ENCODE results near the gene TLR5. TPM values are rescaled to one million over a fixed set of nuclear protein-coding genes. Genes with fewer than 3 reads are reported as not detected.

Gene TLR5
- polyA plus RNA-seq, 1 donor, result 5.9 TPM

DNA sequence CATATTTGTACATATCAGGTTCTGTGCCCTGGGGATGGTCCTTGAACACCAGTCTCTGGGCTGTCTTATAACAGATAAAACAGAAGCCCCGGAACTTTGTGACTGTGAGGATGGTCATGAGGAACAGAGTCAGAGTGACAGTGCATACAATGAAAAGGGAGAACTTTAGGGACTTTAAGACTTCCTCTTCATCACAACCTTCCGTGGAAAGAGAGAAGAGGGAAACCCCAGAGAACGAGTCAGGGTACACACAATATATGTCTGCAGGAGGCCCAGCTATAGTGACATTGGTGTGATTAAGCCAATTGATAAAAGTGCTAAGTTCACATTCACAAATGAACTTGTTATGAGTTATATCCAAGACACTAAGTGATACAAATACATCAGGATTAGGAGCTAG is 32.1 kb downstream of the TLR5 start:
- DNase-seq, result no peak

GRCh38 chr1:223109581-223110026 is 33.4 kb downstream of the TLR5 start:
- no peak for DNase-seq

GRCh38 chr1:223106856-223107255 is 36.2 kb downstream of the TLR5 start:
- no peak for DNase-seq

GRCh38 chr1:223105568-223105967 is 37.5 kb downstream of the TLR5 start:
- no peak for DNase-seq

GRCh38 chr1:223102797-223103533 is 40.1 kb downstream of the TLR5 start:
- DNase-seq, result no peak

GRCh38 chr1:223097713-223098112 is 45.3 kb downstream of the TLR5 start:
- DNase-seq, result no peak

DNA sequence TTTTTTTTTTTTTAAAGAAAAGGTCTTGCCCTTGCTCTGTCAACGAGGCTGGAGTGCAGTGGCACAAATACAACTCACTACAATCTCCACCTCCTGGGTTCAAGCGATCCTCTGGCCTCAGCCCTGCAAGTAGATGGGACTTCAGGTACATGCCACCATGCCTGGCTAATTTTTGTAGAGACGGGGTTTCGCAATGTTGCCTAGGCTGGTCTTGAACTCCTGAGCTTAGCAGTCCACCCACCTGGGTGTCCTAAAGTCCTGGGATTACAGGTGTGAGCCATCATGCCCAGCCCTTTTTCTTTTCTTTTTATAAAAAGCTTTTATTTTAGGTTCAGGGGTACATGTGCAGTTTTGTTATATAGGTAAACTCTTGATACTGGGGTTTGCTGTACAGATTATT is 47.2 kb downstream of the TLR5 start:
- no peak for DNase-seq

DNA sequence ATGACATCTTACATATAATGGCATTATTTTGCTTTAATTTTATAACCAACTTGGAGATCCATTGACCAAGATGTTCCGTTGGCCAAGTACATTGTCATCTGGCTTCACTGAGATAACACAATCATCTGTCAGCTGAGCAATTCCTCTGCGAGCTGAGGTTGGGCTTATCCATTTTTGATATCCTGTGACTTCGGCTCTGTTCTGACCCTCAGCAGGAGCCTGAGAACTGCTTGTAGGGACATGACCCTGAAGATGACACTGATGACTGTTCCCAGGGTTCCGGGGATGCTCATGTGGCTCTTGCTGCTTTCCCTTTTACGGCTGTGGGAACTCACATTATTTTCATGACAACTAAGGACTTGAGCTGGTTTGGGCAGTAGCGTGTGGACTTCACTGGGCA is 51.2 kb downstream of the TLR5 start:
- DNase-seq, result no peak

DNA sequence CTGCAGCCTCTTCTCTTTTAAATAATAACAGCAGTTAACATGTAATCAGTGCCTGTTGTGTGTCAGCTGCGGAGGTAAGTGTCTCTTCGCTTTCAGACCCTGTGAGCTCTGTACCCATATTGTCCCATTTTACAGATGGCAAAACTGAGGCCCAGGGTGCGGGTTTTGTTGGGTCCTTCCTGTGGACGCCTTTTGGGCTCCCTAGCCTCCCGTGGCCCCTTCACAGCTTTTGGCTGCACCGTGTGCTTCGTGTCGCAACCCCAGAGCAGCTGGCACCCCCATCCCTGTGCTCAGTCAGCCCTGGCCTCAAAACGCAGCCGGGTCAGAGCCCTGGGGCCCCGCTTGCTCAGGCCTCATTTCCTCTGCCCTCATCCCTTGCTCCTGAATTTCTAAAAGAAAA is 53.8 kb downstream of the TLR5 start:
- DNase-seq, result no peak

- DNase-seq, result no peak
Observed at GRCh38 chr1:223088713-223089240, 54.3 kb downstream of the TLR5 start.

DNA sequence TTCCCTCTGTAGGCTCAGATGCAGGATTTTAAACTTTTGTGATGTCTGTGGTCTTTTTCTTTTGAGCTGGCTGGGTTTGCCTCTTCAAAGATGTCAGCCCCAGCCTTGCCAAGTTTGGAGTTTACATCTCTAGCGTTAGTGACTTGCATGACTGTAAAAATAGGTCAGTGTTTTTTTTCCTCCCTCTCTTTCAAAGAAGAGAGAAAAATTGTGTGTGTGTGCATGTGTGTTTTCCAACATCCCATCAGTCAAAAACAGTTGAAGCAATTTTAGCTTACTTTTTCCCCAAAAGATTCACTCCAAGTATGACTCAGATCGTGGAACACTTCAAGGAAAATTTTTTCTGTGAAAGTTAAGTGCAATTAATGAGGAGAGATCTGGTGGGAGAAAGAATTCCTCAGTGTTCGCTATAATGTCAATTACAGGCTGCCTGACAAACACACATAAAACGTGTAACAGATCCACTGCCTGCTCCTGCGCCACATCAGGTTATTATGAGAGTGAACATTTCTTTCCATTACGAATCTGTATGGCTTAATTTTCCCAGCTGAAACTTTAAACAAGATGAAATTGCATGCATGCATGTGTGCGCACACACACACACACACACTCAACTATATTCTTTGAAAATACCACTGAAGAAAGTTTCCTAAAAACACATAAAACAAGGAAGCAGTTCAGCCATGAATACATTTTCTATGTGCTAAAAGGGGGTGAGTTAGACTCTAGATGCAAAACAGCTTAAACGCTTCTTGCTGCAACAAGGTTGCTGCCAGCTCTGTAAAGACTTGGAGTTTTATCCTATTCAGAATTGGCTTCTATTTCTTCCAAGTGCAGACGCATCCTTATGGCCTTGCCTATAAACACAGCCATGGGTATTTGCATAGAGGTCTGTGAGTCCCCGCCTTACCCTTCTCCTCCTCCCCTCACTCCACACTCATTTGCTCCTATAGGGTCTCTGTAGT is 55.5 kb downstream of the TLR5 start:
- no peak for DNase-seq

- DNase-seq, result no peak
Observed at GRCh38 chr1:223084464-223084866, 58.6 kb downstream of the TLR5 start.

DNA sequence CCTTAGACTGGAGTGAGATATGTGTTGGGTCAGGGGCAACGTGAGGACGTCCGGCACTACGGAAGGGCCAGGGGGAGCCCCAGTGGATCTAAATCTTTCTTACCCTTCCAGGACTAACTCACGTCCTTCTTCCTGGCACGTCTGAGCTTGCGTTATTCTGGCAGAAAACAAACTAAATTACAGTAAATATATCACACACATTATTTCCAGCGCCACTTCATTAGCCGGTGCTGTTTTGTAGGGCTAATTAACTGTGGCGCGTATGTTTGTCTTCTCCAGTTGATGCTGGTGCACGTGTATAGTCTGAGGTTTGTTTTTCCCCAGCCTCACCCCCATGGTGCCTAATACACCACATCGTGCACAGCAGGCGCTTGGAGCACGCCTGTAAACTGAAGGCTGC is 59.2 kb downstream of the TLR5 start:
- DNase-seq, result no peak

GRCh38 chr1:223082914-223083313 is 60.1 kb downstream of the TLR5 start:
- no peak for DNase-seq

- DNase-seq, result peak; percentile 87
Observed at GRCh38 chr1:223081181-223081994, 61.7 kb downstream of the TLR5 start.

DNA sequence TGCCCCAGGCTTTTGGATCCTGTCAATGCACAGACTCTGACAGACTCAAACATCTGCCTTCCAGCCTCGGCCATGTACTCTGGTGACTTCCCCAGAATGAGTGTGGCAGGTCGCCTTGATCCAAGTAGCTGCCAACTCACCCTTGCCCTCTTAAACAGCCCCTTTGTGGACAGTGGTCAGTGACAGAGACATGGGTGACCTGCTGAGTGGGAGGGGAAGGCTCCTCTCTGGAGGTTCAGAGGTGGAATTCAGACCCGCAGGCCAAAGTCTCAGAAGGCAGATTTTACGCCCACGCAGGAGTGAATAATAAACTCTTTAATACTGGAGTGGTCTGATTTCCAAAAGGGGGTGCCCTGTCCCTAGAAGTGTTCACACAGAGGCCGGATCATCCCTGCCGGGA is 63.5 kb downstream of the TLR5 start:
- no peak for DNase-seq

DNA sequence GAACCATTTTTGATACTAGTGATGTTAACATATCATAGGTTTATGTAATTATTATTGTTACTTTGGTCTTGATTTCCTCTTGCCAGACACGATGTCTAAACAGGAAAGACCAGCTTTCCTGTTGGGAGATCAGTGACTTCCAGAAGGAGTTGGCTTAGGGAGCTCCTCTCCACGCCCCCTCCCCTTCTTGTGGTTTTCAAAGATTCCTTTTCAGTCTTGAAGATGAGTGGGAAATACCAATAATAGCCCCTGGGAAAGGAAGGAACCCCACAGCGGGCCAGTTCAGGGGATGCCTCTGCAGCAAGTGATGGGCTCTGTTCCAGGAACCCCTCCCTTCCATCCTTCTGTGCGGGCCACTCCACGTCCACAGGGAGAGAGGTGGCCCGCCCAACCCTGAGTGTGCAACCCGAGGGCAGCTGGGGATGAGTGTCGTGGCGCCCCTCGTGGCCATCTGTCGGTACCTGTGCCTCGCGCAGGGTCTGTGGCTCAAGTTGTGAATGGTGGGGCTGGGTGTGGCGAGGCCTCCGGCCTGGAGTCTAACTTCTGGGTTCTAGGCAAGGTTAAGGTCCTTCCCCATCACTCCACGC is 65.7 kb downstream of the TLR5 start:
- no peak for DNase-seq

GRCh38 chr1:223076362-223076761 is 66.7 kb downstream of the TLR5 start:
- no peak for DNase-seq

- no peak for DNase-seq
Observed at GRCh38 chr1:223075834-223076233, 67.2 kb downstream of the TLR5 start.

DNA sequence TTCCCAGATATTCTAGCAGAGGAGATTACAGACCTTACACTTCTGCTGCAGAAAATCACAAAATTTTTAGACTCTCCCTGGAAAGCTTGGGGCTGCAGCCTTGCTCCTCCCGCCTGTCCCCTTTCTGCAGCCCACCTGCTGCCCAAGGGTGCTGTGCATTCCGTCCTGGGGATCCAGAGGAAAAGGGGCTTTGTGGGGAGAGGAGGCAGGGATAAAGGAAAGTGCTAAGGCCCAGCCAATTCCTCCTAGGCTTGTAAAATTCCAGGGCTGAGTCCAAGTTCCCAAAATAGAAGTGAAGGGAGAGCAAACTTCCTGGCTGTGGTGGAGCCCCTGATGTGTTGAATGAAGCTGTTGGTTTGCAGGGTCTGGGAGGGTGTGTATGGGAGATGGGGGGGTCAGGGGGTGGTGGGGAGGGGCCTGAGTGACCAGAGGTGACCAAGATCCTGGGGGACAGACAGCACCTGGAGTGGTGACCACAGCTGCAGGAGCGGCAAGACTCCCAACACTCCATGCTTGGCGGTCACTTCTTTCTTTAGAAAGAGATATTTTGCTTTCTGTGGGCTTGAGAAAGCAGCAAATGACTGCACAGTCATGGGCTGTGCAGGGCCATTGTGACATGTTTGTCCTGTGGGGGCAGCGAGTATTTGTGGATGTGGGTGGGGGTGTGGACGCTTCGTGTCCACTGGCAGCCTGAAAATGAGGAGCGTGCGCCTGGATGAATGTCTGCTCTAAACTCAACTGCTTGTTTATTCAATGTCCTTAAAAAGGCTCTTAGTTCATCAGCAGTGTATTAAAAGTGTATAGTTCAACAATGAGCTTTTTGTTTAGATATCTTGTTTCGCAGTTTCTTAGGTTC is 68.4 kb downstream of the TLR5 start:
- DNase-seq, result no peak

All from left kidney (tissue), 2 donors.